ENCODE measurements around the gene RIPK1.
A peak's percentile ranks its signal among the peaks of the same experiment; 100 is the strongest.
"Not testable (repeated sequence)": the region's sequence is repeated elsewhere in the genome, so short reads cannot be mapped to it uniquely, and the experiment has no call there.

Gene RIPK1

DNA sequence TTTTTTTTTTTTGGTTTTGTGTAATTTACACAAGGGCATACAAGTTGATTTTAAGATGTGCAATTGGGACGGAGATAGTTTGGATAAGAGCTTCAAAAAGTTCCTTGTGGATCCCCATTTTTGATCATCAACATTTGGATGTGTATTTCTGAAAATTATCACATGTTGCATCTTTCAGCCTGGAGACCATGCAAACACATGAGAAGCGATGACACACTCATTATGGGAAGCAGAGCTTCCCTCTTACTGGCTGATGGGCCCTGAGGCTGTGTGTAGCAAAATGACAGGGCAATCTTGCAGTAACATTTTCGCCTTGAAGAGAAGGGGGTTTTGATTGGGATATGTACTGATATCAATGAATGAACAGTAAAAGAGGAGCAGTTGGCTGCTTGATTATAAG is 22.0 kb upstream of the RIPK1 start:
- no peak for DNase-seq

DNA sequence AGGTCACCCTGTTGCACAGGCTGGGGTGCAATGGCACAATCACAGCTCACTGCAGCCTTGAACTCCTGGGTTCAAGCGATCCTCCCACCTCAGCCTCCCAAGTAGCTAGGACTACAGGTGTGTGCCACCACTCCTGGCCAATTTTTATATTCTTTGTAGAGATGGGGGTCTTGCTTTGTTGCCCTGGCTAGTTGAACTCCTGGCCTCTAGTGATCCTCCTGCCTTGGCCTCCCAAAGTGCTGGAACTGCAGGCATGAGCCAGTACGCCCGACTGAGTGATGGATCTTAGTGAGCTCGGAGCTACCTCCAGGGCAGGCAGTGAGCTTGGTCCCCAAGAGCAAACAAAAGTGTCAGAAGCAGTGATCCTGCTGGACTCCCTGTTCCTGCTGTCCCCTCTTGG is 20.3 kb upstream of the RIPK1 start:
- not testable (repeated sequence) for DNase-seq

DNA sequence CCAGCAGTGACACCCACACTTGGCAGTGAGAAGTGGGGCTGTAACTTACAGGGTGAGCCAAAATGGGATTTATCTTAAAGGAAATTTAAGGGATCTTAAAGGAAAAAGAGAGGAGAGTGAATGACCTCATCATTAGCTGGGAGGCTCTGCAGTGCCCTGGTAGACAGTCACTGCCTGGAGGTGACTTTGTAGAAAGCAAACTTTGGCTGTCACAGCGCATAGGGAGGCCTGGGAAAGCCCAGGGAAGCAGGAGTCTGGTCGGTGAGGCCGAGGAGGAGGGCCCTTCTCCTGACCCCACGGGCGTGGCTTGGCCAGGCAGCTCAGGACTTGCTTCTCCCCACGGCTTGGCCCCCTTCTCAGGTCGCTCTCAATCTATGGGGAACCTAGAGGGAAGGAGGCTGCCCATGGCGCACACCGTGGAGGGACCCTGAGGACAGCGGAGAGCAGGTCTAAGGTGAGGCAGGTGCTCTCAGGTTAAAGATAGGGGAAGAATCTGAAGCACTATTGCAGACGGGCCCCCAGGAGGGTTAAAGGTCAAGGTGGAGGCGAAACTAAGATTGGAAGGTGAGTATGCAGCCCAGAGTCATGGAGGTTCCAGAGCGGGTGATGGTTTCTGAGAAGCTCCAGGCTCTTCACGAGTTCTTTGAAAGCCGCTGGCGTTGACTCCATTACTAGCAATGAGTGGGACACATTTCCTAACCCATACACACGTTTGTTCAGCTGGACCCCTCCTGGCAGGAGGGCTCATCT is 15.6 kb upstream of the RIPK1 start:
- no peak for DNase-seq

DNA sequence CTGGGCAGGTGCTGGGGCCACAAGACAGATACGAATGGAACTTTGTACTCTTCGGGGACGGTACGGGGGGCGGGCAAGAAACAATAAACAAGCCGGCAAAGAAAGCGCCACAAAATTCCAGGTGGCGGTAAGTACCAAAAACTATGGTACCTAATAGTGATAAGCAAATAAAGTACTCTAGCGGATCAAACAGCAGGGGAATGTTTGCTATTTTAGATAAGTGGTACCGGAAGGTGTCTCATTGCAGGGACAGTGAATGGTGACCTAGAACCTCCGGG is 15.1 kb upstream of the RIPK1 start:
- no peak for DNase-seq

DNA sequence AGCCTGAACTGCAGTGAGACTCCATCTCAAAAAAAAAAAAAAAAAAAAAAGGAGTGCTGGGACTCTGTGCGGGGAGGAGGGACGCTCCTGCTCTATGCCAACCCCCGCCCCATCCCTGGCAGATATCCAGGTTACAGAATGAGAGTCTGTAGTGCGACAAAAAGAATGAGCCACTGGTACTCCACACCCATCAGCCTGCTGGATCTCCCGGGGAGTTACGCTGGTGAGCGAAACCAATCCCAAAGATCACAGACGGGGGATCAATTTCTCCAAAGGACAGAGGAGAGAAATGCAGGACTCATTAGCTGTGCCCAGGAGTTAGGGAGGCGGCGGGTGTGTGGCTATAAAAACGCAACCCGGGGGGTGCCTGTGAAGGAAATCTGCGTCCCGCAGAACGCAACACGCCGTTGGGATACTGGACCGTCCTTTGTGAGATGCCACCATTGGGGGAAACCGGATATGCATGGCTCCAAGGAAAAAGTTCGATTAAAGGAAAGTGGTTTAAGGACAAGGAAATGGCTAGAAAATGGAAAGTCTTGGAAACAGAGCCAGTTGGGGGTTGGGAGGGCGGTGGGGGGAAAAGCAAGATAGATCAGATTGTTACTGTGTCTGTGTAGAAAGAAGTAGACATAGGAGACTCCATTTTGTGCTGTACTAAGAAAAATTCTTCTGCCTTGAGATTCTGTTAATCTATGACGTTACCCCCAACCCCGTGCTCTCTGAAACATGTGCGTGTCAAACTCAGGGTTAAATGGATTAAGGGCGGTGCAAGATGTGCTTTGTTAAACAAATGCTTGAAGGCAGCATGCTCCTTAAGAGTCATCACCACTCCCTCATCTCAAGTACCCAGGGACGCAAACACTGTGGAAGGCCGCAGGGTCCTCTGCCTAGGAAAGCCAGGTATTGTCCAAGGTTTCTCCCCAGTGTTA is 13.8 kb upstream of the RIPK1 start:
- DNase-seq = not testable (repeated sequence)

DNA sequence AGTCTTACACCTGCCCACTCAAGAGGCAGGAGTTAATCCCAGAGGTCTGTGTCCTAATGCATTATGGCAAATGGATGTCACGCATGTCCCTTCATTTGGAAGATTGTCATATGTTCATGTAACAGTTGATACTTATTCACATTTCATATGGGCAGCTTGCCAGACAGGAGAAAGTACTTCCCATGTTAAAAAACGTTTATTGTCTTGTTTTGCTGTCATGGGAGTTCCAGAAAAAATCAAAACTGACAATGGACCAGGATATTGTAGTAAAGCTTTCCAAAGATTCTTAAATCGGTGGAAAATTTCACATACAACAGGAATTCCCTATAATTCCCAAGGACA is 13.2 kb upstream of the RIPK1 start:
- DNase-seq = not testable (repeated sequence)

DNA sequence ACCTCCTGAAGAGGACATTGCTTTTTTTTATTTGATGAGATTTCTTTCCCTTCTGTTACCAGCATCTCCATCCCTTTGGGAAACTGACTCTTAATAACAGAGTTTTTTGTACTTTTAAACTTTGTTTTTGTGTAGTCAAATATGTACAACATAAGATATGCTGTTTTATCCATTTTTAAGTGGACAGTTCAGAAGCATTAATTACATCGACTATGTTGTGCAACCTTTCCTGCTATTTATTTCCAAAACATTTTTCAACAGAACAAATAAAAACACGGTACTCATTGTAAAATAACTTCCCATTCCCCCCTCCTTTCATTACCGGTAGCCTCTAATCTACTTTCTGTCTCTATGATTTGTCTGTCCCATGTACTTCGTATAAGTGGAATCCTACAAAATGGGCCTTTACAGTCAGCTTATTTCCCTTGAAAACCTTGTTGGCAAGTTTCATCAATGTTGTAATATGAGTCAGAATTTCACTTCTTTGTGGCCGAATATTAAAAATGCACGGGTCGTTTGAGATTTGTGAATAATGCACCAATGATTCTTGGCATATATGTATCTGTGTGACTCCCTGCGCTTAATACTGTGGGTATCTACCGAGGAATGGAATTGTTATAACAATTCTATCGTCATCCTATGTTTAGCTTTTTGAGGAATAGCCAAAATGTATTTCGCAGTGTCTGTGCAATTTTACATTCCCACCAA is 11.1 kb upstream of the RIPK1 start:
- DNase-seq = no peak

DNA sequence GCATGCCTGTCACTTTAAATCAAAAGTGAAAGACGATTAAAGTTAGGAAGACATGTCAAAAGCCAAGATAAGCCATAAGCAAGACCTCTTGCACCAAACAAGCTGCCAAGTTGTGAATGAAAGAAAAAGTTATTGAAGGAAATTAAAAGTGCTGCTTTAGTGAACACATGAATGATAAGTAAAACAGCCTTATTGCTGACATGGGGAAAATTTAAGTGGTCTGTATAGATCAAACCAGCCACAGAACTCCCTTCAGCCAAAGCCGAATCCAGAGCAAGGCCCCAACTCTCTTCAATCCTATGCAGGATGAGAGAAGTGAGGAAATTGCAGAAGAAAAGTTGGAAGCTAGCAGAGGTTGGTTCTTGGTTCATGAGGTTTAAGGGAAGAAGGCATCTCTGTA is 9.3 kb upstream of the RIPK1 start:
- DNase-seq = no peak

DNA sequence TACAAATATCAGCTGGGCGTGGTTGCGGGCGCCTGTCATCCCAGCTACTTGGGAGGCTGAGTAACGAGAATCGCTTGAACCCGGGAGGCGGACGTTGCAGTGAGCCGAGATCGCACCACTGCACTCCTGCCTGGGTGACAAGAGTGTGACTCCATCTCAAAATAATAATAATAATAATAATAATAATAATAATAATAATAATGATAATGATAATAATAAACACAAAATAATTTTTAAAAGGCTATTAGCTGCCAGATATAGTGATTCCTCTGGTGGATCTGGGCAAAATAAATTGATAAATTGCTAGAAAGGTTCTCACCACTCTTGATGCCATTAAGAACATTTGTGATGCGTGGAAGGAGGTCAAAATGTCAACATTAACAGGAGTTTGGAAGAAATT is 8.2 kb upstream of the RIPK1 start:
- DNase-seq = not testable (repeated sequence)

DNA sequence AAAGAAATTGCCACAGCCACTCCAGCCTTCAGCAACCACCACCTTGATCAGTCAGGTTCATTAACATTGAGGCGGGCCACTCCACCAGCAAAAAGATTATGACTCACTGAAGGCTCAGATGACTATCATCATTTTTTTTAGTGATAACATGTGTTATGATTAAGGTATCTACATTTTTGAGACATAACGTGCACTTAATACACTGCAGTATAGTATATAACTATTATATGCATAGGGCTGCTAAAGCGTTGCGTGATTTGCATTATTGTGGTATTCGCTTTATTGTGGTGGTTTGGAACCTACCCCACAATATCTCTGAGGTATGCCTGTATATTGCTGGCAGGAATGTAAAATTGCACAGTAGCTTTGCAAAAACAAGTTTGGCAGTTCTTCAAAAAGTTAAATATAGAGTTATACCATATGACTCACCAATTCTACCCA is 6.8 kb upstream of the RIPK1 start:
- DNase-seq = no peak

DNA sequence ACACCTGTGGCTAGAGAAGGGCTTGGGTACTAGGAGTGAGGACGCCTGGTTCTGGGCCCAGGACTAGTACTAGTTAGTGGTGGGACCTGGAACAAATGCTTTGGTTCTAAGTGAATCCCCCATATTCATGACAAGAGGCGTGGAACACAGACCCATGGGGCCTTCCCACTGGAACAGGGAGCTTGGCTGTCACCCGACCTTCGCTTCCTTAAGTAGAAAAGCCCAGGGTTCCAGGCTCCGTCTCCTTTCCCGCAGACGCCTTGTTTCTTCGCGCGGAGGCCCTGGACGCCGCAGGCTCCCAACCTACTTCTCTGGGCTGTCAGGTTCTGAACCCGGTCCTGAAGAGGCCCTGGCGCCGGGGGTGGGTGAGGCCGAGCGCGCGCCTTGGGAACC is 5.0 kb upstream of the RIPK1 start:
- not testable (repeated sequence) for DNase-seq

DNA sequence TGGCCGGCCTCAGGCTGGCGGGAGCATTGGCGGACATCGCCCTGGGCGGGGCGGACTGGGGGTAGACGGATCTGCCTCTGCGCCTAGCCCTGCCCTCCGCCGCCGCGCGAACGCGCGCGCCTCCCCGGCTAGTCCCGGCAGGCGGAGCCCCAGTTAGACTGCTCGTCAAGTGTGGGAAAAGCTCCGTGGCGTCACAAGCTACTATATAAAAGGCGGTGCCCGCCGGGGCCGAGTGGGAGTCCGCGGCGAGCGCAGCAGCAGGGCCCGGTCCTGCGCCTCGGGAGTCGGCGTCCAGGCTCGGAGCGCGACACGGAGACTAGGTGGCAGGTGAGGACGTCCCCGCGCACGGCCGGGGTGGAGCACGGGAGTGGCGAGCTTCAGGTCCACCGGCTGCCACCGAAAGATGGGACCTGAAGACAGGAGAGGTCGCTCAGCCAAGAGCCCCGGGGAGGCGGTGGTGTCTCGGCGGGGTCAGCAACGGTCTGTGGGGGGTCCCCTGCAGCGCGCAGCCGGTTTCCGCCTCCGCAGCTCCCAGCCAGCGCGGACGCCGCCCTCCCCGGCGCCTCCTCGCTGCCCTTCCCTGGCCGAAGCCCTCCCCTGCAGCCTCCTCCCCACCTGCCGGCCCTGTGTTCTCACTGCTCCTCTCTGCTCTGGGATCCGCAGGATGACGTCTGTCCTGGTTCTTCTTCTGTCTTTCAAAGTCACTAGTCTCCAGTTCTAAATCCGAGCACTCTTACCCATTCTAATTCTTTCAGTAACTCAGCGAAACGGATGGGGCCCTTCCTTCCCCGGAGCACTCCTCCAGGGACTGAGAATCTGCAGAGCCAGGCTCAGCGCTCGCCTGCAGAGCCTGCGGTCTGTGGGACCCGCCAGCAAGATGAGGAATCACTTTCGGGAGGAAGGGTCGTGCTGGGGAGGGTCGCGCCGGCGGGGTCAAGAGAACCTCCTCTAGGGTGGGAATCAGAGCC is 4.3 kb upstream of the RIPK1 start:
- DNase-seq = peak; percentile 93 to 94

DNA sequence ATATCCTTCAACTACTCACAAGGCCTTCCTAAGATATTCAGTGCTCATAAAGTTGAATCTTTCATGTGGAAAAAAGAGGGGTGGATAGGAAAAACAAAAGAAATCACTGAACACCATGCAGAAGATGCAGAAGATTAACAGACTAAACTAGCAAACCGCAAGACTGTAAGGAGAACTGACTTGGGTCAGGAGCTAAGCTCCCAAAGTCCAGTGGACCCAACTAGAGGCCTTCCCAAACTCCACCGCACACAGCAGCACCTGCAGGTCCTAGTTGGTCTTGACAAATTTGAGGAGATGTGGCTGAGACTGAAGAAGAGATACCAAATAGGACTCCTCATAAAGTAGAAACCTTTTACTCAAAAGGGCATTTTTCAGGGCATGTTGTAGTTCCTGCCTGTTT is 3.3 kb downstream of the RIPK1 start:
- DNase-seq = no peak

DNA sequence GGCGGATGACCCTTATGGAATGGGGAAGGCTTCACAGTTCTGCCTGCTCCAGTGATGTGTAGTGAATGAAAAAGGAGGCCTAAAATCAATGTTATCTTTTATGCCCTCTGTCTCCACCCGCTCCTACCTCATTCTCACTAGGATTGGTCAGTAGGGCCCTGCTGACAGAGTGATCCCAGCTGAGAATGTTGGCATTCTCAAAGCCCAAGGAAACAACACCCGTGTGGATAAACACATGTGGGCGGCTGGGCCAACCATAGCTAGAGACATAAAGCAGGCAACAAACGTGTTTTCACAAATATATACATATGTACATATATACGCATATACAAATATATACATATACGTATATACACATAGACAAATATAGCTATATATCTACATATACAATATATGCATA is 4.5 kb downstream of the RIPK1 start:
- no peak for DNase-seq

DNA sequence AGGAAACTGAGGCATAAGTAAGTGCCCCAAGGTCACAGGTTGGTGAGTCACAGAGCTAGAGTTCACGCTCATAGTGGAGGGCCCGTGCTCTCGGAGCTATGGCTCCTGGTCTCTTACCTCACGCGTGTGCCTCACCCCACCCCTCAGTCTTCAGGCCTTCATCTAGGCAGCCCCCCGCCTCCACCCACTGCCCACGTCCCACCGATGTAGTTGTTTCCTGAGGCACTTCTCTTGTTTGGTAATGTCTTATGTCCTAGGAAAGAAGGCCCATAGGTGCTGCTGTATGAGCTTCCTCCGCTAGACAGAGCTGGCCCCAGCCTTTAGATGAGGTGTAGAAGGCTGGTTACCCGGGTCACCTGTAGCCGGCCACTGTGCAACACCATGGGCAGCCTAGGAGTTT is 5.1 kb downstream of the RIPK1 start:
- no peak for DNase-seq

DNA sequence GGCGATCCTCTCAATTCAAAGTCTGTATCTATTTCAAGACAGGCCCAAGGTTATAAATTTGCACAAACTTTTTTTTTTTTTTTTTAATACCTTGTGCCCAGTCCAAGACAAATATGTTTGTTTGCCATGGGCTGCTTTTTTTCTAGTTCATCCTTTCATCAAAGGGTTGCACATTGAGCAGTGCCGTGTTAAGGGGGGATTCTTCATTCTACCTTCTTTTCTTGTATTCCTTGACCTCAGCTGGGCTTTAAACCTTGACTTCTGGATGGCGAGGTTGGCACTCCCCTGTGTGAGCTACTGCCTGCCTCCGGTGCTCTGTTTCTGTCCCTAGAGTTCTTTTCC is 7.4 kb downstream of the RIPK1 start:
- DNase-seq = no peak

DNA sequence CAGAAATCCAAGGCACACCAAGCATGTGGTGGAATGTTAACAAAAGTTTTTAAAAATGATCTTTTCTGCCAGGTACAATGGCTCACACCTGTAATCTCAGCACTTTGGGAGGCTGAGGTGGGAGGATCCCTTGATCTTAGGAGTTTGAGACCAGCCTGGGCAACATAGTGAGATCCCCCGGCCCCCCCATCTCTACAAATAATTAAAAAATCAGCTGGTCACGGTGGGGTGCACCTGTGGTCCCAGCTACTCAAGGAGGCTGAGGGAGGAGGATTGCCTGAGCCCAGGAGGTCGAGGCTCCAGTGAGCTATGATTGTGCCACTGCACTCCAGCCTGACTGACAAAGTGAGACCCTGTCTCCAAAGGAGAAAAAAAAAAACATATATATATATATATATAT is 8.0 kb downstream of the RIPK1 start:
- DNase-seq = no peak

DNA sequence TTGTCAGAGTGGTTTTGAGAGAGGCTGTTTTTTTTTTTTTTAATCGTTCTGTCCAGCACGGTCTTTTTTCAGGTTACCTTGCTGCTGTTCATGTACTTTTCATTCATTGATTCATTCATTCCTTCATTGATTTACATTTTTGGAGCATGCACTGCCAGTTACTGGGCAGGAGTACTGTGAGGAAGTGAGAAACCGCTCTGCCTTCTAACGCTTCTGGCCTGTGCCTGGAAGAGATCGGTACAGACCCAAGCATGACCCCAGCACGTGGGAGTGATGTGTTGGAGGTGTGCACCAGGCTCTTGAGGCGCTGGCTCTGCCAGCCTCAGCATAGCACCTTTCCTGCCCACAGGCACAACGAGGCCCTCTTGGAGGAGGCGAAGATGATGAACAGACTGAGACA is 9.1 kb downstream of the RIPK1 start:
- DNase-seq = no peak

DNA sequence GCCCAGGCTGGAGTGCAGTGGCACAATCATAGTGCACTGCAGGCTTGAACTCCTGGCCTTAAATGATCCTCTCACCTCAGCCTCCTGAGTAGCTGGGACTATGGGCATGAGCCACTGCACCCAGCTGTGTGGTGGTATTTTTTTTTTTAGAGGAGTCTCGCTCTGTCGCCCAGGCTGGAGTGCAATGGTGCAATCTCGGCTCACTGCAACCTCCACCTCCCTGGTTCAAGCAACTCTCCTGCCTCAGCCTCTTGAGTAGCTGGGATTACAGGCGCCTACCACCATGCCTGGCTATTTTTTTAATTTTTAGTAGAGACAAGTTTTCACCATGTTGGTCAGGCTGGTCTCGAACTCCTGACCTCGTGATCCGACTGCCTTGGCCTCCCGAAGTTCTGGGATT is 10.7 kb downstream of the RIPK1 start:
- not testable (repeated sequence) for DNase-seq

DNA sequence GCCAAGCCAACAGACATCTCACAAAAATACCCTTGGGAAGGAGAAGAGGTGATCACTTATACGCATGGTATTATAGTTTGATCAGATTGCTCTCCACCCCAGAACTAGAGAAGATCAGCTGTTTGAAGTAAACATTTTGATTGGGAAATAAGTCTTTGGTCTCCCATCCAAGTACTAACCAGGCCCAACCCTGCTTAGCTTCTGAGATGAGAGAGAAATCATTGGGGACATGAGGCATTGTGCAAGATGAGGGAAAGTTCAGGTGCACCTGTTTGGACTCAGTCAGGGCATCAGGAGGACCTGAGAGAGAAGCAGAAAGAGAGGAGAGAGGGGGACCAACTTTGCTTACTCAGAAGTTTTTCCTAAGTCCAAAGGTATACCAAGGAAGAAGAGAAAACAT is 11.4 kb downstream of the RIPK1 start:
- no peak for DNase-seq

DNA sequence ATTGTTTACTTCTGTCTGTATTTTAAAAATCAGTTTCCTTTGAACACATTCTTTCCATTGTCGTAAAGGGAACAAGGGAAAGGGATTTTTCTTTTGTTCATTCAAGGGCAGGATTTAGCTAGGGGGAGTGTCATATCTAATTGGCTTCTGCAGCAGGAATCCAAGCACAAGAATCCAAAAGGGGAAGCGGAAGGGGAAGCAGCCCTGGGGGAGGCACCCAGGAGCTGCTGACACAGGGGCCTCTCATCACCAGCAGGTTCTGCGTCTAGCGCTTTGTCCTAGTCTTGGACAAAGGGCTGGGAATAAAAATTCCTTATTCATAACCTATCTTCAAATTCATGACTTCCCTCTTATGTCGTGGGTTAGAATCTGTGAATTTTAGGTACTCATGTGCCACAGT is 13.7 kb downstream of the RIPK1 start:
- no peak for DNase-seq

DNA sequence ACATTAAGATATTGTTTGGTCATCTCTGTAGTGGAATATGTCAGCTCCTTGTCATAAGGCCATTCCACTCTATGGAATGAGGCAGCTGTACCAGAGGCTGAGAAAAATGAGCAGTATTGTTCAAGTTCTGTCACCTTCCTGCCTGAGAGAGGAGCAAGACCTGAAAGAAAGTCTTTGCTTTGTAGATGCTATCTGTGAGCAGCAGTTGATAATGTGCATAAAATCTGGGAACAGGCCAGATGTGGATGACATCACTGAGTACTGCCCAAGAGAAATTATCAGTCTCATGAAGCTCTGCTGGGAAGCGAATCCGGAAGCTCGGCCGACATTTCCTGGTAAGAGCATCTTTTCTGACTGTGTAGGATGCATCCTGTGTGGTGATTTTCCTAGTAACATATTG is 16.8 kb downstream of the RIPK1 start:
- DNase-seq = no peak
